ENCODE measurements around the gene OR8D1.

- TF ChIP-seq POLR2A (IDR thresholded peaks at IDR 0.05; ENCODE audit: low read depth, low read length) (no peak), POU2F2 (IDR thresholded peaks at IDR 0.05; ENCODE audit: low read depth, low read length) (no peak), POLR2AphosphoS5 (IDR thresholded peaks at IDR 0.05; ENCODE audit: low read depth, low read length) (no peak), PAX5 (IDR thresholded peaks at IDR 0.05; ENCODE audit: insufficient read depth, low read length, severe bottlenecking) (no peak), TAF1 (IDR thresholded peaks at IDR 0.05; ENCODE audit: low read depth, low read length) (no peak)
Measured at GRCh38 chr11:124307093-124307492, 6.7 kb downstream of the OR8D1 start.
